OCI-LY1 (cell line): ENCODE results near the gene CIB4.

Experiments used
- H2AFZ ChIP-seq: fragments of 200-600 bp; sonication (generic), shearing (Covaris generic); 2 replicates; pipeline ENCODE4 v1.6.0; 2014; ENCODE audit warnings: antibody characterized with exemption, mild to moderate bottlenecking, low read length
- H3F3A ChIP-seq: fragments of 200-600 bp; sonication (generic), shearing (Covaris generic); 2 replicates; pipeline ENCODE4 v1.6.0; 2014; ENCODE audit warnings: mild to moderate bottlenecking, antibody characterized with exemption, low read length, moderate library complexity; ENCODE audit not compliant: insufficient read depth
- H3K27ac ChIP-seq: fragments of 200-600 bp; sonication (generic); 2 replicates; pipeline ENCODE4 v1.5.1; 2014; ENCODE audit warnings: low read length, mixed run types, mild to moderate bottlenecking, low read depth; ENCODE audit not compliant: poor library complexity, severe bottlenecking
- H3K27me3 ChIP-seq: fragments of 200-600 bp; sonication (generic); 2 replicates; pipeline ENCODE4 v1.6.0; 2014; ENCODE audit warnings: antibody characterized with exemption, mild to moderate bottlenecking, low read length, moderate library complexity; ENCODE audit not compliant: insufficient read depth
- H3K36me3 ChIP-seq: fragments of 200-600 bp; sonication (generic); 2 replicates; pipeline ENCODE4 v1.6.1; 2014; ENCODE audit warnings: mild to moderate bottlenecking, antibody characterized with exemption, low read length, moderate library complexity, mixed read lengths; ENCODE audit not compliant: insufficient read depth
- H3K4me1 ChIP-seq: fragments of 200-600 bp; sonication (generic); 2 replicates; pipeline ENCODE4 v1.5.1; 2014; ENCODE audit warnings: mild to moderate bottlenecking, low read length, moderate library complexity; ENCODE audit not compliant: insufficient read depth, severe bottlenecking
- H3K4me2 ChIP-seq: fragments of 200-600 bp; sonication (generic), shearing (Covaris generic); 2 replicates; pipeline ENCODE4 v1.6.1; 2014; ENCODE audit warnings: low read length
- H3K4me3 ChIP-seq: fragments of 200-600 bp; sonication (generic); 2 replicates; pipeline ENCODE4 v1.5.1; 2014; ENCODE audit warnings: low read length, low read depth, mild to moderate bottlenecking, mixed read lengths; ENCODE audit not compliant: poor library complexity, severe bottlenecking
- H3K79me2 ChIP-seq: fragments of 200-600 bp; shearing (Covaris generic); 2 replicates; pipeline ENCODE4 v1.6.1; 2016; ENCODE audit warnings: mixed run types, low read length, mixed read lengths; ENCODE audit not compliant: insufficient read depth
- H3K9ac ChIP-seq: fragments of 200-600 bp; sonication (generic), shearing (Covaris generic); 2 replicates; pipeline ENCODE4 v1.6.1; 2014; ENCODE audit warnings: mild to moderate bottlenecking, low read length, mixed read lengths
- H3K9me2 ChIP-seq: fragments of 200-600 bp; sonication (generic), shearing (Covaris generic); 2 replicates; pipeline ENCODE4 v1.6.1; 2014; ENCODE audit warnings: low read depth, mild to moderate bottlenecking, low read length, mixed read lengths
- H3K9me3 ChIP-seq: fragments of 200-600 bp; shearing (Covaris generic); 2 replicates; pipeline ENCODE4 v1.6.1; 2014; ENCODE audit warnings: low read length, mixed read lengths
- H4K20me1 ChIP-seq: fragments of 200-600 bp; sonication (generic), shearing (Covaris generic); 2 replicates; pipeline ENCODE4 v1.6.0; 2016; ENCODE audit warnings: mild to moderate bottlenecking, low read length; ENCODE audit not compliant: insufficient read depth
- EZH2 ChIP-seq: fragments of 200-600 bp; sonication (generic), shearing (Covaris generic); IDR thresholded peaks from 2 replicates; pipeline ENCODE4 v1.8.0; 2017; ENCODE audit warnings: borderline replicate concordance, mixed run types, mild to moderate bottlenecking, antibody characterized with exemption, low read length, moderate library complexity, mixed read lengths
- TF ChIP-seq, protein P1 (sequence below): fragments of 200-600 bp; sonication (generic), shearing (Covaris generic); IDR thresholded peaks from 2 replicates; pipeline ENCODE4 v1.5.1; 2017; ENCODE audit warnings: mild to moderate bottlenecking, antibody characterized with exemption, low read length, moderate library complexity, mixed read lengths

The CIB4 gene

DNA sequence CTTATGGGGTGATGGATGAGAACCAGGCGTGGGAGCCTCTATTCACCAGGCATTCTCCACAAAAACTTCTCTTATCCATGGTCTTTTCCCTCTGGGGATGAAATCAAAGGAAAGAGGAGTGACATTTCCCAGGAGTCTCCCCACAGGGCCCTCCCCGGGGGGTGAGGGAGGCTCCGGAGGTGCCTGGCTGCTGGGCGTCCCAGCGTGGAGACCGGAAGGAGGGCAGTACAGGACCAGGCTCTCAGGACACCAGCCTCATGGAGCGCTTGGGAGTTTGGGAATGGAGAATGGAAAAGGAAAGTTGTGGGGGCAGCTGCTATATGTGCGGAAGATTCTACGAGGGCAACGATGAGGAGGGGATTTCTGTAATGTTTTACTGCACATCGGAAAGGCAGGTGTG, 22.1 kb downstream of the CIB4 start:
- Histone ChIP-seq H4K20me1 (no peaks in the 10 kb centered on the region), H2AFZ (no peak overlapping the region), H3K4me2 (no peak overlapping the region), H3K27ac (no peak overlapping the region), H3K79me2 (no peaks in the 10 kb centered on the region), H3K9me2 (no peaks in the 10 kb centered on the region), H3F3A (no peaks in the 10 kb centered on the region), H3K9ac (no peak overlapping the region), H3K36me3 (no peaks in the 10 kb centered on the region), H3K4me1 (no peaks in the 10 kb centered on the region), H3K27me3 (0 out of 2 replicates have a peak, but pooled peaks cover 19% of the 10 kb centered on the region), H3K4me3 (no peak overlapping the region), H3K9me3 (no peaks in the 10 kb centered on the region)
- TF ChIP-seq, protein P1, sequence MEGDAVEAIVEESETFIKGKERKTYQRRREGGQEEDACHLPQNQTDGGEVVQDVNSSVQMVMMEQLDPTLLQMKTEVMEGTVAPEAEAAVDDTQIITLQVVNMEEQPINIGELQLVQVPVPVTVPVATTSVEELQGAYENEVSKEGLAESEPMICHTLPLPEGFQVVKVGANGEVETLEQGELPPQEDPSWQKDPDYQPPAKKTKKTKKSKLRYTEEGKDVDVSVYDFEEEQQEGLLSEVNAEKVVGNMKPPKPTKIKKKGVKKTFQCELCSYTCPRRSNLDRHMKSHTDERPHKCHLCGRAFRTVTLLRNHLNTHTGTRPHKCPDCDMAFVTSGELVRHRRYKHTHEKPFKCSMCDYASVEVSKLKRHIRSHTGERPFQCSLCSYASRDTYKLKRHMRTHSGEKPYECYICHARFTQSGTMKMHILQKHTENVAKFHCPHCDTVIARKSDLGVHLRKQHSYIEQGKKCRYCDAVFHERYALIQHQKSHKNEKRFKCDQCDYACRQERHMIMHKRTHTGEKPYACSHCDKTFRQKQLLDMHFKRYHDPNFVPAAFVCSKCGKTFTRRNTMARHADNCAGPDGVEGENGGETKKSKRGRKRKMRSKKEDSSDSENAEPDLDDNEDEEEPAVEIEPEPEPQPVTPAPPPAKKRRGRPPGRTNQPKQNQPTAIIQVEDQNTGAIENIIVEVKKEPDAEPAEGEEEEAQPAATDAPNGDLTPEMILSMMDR: no peak
- no peak for TF ChIP-seq EZH2

DNA sequence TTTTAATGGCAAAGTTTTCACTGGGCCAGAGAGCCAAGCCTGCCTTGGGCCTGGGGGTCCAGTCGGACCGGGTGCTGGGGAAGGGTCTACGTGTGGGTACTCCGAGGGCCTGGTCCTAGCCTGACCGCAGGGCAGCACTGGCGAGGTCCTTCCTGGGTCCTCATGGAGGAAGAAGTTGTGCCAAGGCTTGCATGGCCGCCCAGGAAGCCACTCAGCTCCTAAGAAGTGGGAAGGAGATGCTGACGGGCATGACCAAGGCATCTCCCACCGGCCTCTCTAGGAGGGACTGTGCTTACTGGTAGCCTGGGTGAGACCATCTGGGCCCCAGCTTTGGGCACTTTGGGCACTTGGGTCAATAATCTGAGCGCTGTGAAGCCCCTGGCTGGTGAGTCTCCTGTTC, 22.6 kb downstream of the CIB4 start:
- no peaks in the 10 kb centered on the region for H3K36me3 ChIP-seq
- TF ChIP-seq, protein P1: no peak
- no peak for TF ChIP-seq EZH2
- H3K4me3 ChIP-seq: no peak overlapping the region
- no peak overlapping the region for H2AFZ ChIP-seq
- no peaks in the 10 kb centered on the region for H3K79me2 ChIP-seq
- H3K4me2 ChIP-seq: no peak overlapping the region
- no peak overlapping the region for H3K27ac ChIP-seq
- H4K20me1 ChIP-seq: no peaks in the 10 kb centered on the region
- H3K27me3 ChIP-seq: 0 out of 2 replicates have a peak, but pooled peaks cover 14% of the 10 kb centered on the region
- H3K9ac ChIP-seq: no peak overlapping the region
- no peaks in the 10 kb centered on the region for H3F3A ChIP-seq
- H3K9me3 ChIP-seq: no peaks in the 10 kb centered on the region
- no peaks in the 10 kb centered on the region for H3K9me2 ChIP-seq
- no peaks in the 10 kb centered on the region for H3K4me1 ChIP-seq

DNA sequence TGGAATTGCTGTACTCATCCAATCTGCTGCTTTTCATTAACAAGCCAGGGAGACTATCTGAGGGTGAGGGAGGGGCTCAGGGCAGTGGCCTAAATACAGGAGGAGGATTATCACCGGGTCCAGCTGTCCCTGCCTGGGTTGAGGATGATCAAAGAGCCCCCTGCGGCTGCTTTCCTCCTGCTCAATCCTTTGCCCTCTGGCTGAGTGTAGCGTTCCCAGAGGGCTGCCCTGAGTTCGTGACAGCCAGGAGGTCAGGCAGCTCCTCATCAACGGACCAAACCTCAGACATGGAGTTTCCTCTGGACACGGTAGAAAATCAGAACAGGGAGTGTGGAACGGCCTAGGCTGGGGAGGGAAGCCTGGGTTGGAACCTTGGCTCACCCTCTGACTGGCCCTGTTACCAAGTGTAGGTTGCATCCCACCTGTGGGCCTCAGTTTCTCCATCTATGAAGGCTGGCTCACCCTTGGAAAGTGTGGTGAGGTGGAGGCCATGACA, 23.5 kb downstream of the CIB4 start:
- Histone ChIP-seq H3K36me3 (no peaks in the 10 kb centered on the region), H3K9me3 (no peaks in the 10 kb centered on the region), H3F3A (no peaks in the 10 kb centered on the region), H3K4me3 (no peak overlapping the region), H3K79me2 (no peaks in the 10 kb centered on the region), H3K27ac (no peak overlapping the region), H3K9ac (no peak overlapping the region), H4K20me1 (no peaks in the 10 kb centered on the region), H3K27me3 (0 out of 2 replicates have a peak, but pooled peaks cover 11% of the 10 kb centered on the region), H3K4me1 (no peaks in the 10 kb centered on the region), H3K4me2 (no peak overlapping the region), H3K9me2 (no peaks in the 10 kb centered on the region), H2AFZ (no peak overlapping the region)
- TF ChIP-seq EZH2: no peak
